Thyroid gland (tissue), 4 donors: ENCODE measurements around the gene DEPDC1.

Experiments used
- POLR2A ChIP-seq, 2 donors: fragments of 450-650 bp; IDR thresholded peaks; one replicate each; pipeline ENCODE4 v1.6.1; 2017; ENCODE audit warnings: antibody characterized with exemption in 2 of 2, mild to moderate bottlenecking in 2 of 2, moderate library complexity in 1 of 2
- TF ChIP-seq, protein P1 (sequence below), 6 experiments: fragments of 200-600 bp in 3 of 6; fragments of 450-650 bp in 3 of 6; sonication (generic) in 3 of 6; IDR thresholded peaks; one replicate each; pipeline ENCODE4 v1.5.1; 2016 to 2019; ENCODE audit warnings: antibody characterized with exemption in 6 of 6, mild to moderate bottlenecking in 2 of 6, inconsistent platforms in 1 of 6, moderate library complexity in 1 of 6

DNA sequence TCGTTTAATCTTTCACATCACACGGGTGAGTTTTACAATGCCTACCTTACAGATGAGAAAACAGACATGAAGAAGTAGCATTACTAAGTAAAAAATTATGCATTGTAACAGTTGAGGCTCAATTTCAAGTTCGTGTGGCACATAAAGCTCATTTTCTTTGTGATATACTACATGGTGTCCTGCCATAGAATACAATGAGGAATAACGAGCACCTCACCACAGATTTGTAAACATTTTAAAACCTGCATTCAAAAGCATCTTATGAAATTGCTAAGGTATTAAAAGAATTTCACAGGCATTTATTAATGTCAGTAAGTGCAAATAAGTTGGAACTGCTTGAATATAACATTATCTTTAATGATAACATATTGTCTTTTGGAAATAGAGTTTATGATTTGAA is 47.8 kb upstream of the DEPDC1 start:
- TF ChIP-seq, protein P1, sequence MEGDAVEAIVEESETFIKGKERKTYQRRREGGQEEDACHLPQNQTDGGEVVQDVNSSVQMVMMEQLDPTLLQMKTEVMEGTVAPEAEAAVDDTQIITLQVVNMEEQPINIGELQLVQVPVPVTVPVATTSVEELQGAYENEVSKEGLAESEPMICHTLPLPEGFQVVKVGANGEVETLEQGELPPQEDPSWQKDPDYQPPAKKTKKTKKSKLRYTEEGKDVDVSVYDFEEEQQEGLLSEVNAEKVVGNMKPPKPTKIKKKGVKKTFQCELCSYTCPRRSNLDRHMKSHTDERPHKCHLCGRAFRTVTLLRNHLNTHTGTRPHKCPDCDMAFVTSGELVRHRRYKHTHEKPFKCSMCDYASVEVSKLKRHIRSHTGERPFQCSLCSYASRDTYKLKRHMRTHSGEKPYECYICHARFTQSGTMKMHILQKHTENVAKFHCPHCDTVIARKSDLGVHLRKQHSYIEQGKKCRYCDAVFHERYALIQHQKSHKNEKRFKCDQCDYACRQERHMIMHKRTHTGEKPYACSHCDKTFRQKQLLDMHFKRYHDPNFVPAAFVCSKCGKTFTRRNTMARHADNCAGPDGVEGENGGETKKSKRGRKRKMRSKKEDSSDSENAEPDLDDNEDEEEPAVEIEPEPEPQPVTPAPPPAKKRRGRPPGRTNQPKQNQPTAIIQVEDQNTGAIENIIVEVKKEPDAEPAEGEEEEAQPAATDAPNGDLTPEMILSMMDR (IDR thresholded peaks at IDR 0.05), result no peak
- TF ChIP-seq POLR2A (IDR thresholded peaks at IDR 0.05), result no peak
